Activated CD4-positive, alpha-beta T cell treated with anti-CD3 and anti-CD28 coated beads for 36 hours (primary cell): ENCODE data around the gene TFF3. TPM values are rescaled to one million over a fixed set of nuclear protein-coding genes. Genes with fewer than 3 reads are reported as not detected.

Source experiments
- ATAC-seq: fragments of 200-7000 bp; cut with Tn5 transposase; one replicate; pipeline ENCODE4 v1.10.0; 2021; ENCODE audit warnings: mild to moderate bottlenecking, moderate library complexity
- CTCF ChIA-PET: fragments of 350-600 bp; sonication (Branson Sonifier 250); formaldehyde crosslinking; loops from one replicate; lab custom pipeline; 2021; ENCODE audit warnings: antibody characterized with exemption; lab: Charles Lee
- POLR2A ChIA-PET: fragments of 350-600 bp; sonication (Branson Sonifier 250); formaldehyde crosslinking; loops from one replicate; lab custom pipeline; 2021; ENCODE audit warnings: antibody characterized with exemption, inconsistent platforms; lab: Charles Lee
- DNase-seq: peaks from one replicate; pipeline ENCODE4 v3.0.0-alpha.2; 2020
- H3K27ac Mint-ChIP-seq: one replicate; pipeline ENCODE4 v1.8.0; 2021; ENCODE audit warnings: mixed read lengths
- H3K27me3 Mint-ChIP-seq: one replicate; pipeline ENCODE4 v1.8.0; 2021; ENCODE audit warnings: mixed read lengths
- H3K36me3 Mint-ChIP-seq: one replicate; pipeline ENCODE4 v1.8.0; 2021; ENCODE audit warnings: low read depth, mixed read lengths
- H3K4me1 Mint-ChIP-seq: one replicate; pipeline ENCODE4 v1.8.0; 2021; ENCODE audit warnings: mixed read lengths
- H3K4me3 Mint-ChIP-seq: one replicate; pipeline ENCODE4 v1.8.0; 2021; ENCODE audit warnings: mild to moderate bottlenecking, moderate library complexity, mixed read lengths
- H3K9me3 Mint-ChIP-seq: one replicate; pipeline ENCODE4 v1.8.0; 2021; ENCODE audit warnings: low read depth, mixed read lengths
- intact Hi-C, 2 experiments: fragments of 100-400 bp; cut with DNase I in 1 of 2; cut with micrococcal nuclease in 1 of 2; formaldehyde crosslinking; loops; one replicate each; pipeline versions ENCODE4 v1.14.2 to v1.15.1; 2022 to 2024; cut with DNase I, micrococcal nuclease
- total RNA-seq, 2 experiments: library from RNA; stranded (reverse); gene quantifications; one replicate each; pipeline ENCODE4 v1.2.3, GENCODE V29; 2021

TFF3 gene
- total RNA-seq, 2 experiments from 2014 or later, result not detected

GRCh38 chr21:42285569-42286245, 29.5 kb downstream of the TFF3 start:
- DNase-seq, result no peak
- H3K27me3 Mint-ChIP-seq, result no peaks in the 10 kb centered on the region
- no peaks in the 10 kb centered on the region for H3K9me3 Mint-ChIP-seq
- H3K4me3 Mint-ChIP-seq, result no peak overlapping the region
- H3K4me1 Mint-ChIP-seq, result no peaks in the 10 kb centered on the region
- ATAC-seq, result no peak
- no peak overlapping the region for H3K27ac Mint-ChIP-seq
- ChIA-PET POLR2A (no interaction called here), CTCF (interaction anchor here (2.8 kb wide), 1 partner anchor 27 kb away, joined by 9 read pairs; no protein-coding TSS in a partner anchor)
- H3K36me3 Mint-ChIP-seq, result peaks cover 26% of the 10 kb centered on the region
- intact Hi-C loops, result no loop called here

- H3K4me3 Mint-ChIP-seq, result no peak overlapping the region
- DNase-seq (no peak), ATAC-seq (no peak)
- no peaks in the 10 kb centered on the region for H3K27me3 Mint-ChIP-seq
- CTCF ChIA-PET, result no interaction called here
- intact Hi-C loops, result no loop called here
- POLR2A ChIA-PET, result no interaction called here
- no peaks in the 10 kb centered on the region for H3K9me3 Mint-ChIP-seq
- no peaks in the 10 kb centered on the region for H3K4me1 Mint-ChIP-seq
- H3K36me3 Mint-ChIP-seq, result peaks cover 11% of the 10 kb centered on the region
- H3K27ac Mint-ChIP-seq, result no peak overlapping the region
These were observed 32.5 kb downstream of the TFF3 start for GRCh38 chr21:42282715-42283114.

- ChIA-PET POLR2A (no interaction called here), CTCF (no interaction called here)
- Mint-ChIP-seq H3K4me3 (no peak overlapping the region), H3K4me1 (no peaks in the 10 kb centered on the region), H3K27me3 (no peaks in the 10 kb centered on the region), H3K27ac (no peak overlapping the region), H3K36me3 (peaks cover 9% of the 10 kb centered on the region), H3K9me3 (no peaks in the 10 kb centered on the region)
- intact Hi-C loops, result no loop called here
- DNase-seq (no peak), ATAC-seq (no peak)
These were observed 33.2 kb downstream of the TFF3 start for GRCh38 chr21:42282021-42282420.

GRCh38 chr21:42281181-42281680, 34.0 kb downstream of the TFF3 start:
- CTCF ChIA-PET, result no interaction called here
- DNase-seq (no peak), ATAC-seq (no peak)
- Mint-ChIP-seq H3K9me3 (no peaks in the 10 kb centered on the region), H3K27me3 (no peaks in the 10 kb centered on the region), H3K4me3 (no peak overlapping the region), H3K27ac (no peak overlapping the region), H3K4me1 (no peaks in the 10 kb centered on the region), H3K36me3 (peaks cover 4% of the 10 kb centered on the region)
- POLR2A ChIA-PET, result no interaction called here
- intact Hi-C loops, result no loop called here

GRCh38 chr21:42280356-42281180, 34.6 kb downstream of the TFF3 start:
- Mint-ChIP-seq H3K4me1 (no peaks in the 10 kb centered on the region), H3K27ac (no peak overlapping the region), H3K36me3 (peaks cover 2% of the 10 kb centered on the region), H3K4me3 (no peak overlapping the region), H3K27me3 (no peaks in the 10 kb centered on the region), H3K9me3 (no peaks in the 10 kb centered on the region)
- ATAC-seq (no peak), DNase-seq (no peak)
- intact Hi-C loops, result no loop called here
- ChIA-PET POLR2A (no interaction called here), CTCF (interaction anchor here (1.0 to 1.3 kb wide), 3 partner anchors 22 to 135 kb away, joined by 3 to 6 read pairs (median 4); no protein-coding TSS in a partner anchor)

- Mint-ChIP-seq H3K9me3 (no peaks in the 10 kb centered on the region), H3K4me3 (no peak overlapping the region), H3K4me1 (no peaks in the 10 kb centered on the region), H3K27me3 (no peaks in the 10 kb centered on the region), H3K27ac (no peak overlapping the region), H3K36me3 (peaks cover 6% of the 10 kb centered on the region)
- DNase-seq, result no peak
- ChIA-PET CTCF (interaction anchor here (1.0 to 1.3 kb wide), 3 partner anchors 21 to 134 kb away, joined by 3 to 6 read pairs (median 4); no protein-coding TSS in a partner anchor), POLR2A (no interaction called here)
- no peak for ATAC-seq
- intact Hi-C loops, result no loop called here
These were observed 35.3 kb downstream of the TFF3 start for GRCh38 chr21:42279888-42280287.

- peaks cover 7% of the 10 kb centered on the region for H3K36me3 Mint-ChIP-seq
- POLR2A ChIA-PET, result interaction anchor here (0.5 kb wide), 1 partner anchor 293 kb away, joined by 4 read pairs; no protein-coding TSS in a partner anchor
- ATAC-seq, result no peak
- H3K27ac Mint-ChIP-seq, result no peak overlapping the region
- H3K27me3 Mint-ChIP-seq, result no peaks in the 10 kb centered on the region
- DNase-seq, result no peak
- no peaks in the 10 kb centered on the region for H3K9me3 Mint-ChIP-seq
- CTCF ChIA-PET, result interaction anchor here (1.0 to 1.3 kb wide), 3 partner anchors 21 to 133 kb away, joined by 3 to 6 read pairs (median 4); no protein-coding TSS in a partner anchor
- H3K4me1 Mint-ChIP-seq, result no peaks in the 10 kb centered on the region
- intact Hi-C loops, result no loop called here
- no peak overlapping the region for H3K4me3 Mint-ChIP-seq
These were observed 35.8 kb downstream of the TFF3 start for GRCh38 chr21:42279341-42279871.

- H3K36me3 Mint-ChIP-seq, result peaks cover 7% of the 10 kb centered on the region
- ChIA-PET POLR2A (interaction anchor here (0.5 kb wide), 1 partner anchor 292 kb away, joined by 4 read pairs; no protein-coding TSS in a partner anchor), CTCF (no interaction called here)
- intact Hi-C loops, result no loop called here
- no peak overlapping the region for H3K4me3 Mint-ChIP-seq
- DNase-seq (no peak), ATAC-seq (no peak)
- H3K4me1 Mint-ChIP-seq, result no peaks in the 10 kb centered on the region
- no peaks in the 10 kb centered on the region for H3K27me3 Mint-ChIP-seq
- H3K27ac Mint-ChIP-seq, result no peak overlapping the region
- H3K9me3 Mint-ChIP-seq, result no peaks in the 10 kb centered on the region
These were observed 36.6 kb downstream of the TFF3 start for GRCh38 chr21:42278451-42279149.

GRCh38 chr21:42277593-42277992, 37.6 kb downstream of the TFF3 start:
- H3K36me3 Mint-ChIP-seq, result peaks cover 7% of the 10 kb centered on the region
- ChIA-PET CTCF (interaction anchor here (1.4 kb wide), 1 partner anchor 33 kb away, joined by 5 read pairs; no protein-coding TSS in a partner anchor), POLR2A (no interaction called here)
- ATAC-seq (no peak), DNase-seq (no peak)
- H3K9me3 Mint-ChIP-seq, result no peaks in the 10 kb centered on the region
- H3K4me1 Mint-ChIP-seq, result no peaks in the 10 kb centered on the region
- no peak overlapping the region for H3K27ac Mint-ChIP-seq
- no peak overlapping the region for H3K4me3 Mint-ChIP-seq
- no peaks in the 10 kb centered on the region for H3K27me3 Mint-ChIP-seq
- intact Hi-C loops, result no loop called here

GRCh38 chr21:42276526-42277154, 38.6 kb downstream of the TFF3 start:
- no peak for ATAC-seq
- no peak overlapping the region for H3K4me3 Mint-ChIP-seq
- peaks cover 7% of the 10 kb centered on the region for H3K36me3 Mint-ChIP-seq
- no peak for DNase-seq
- no peak overlapping the region for H3K27ac Mint-ChIP-seq
- no peaks in the 10 kb centered on the region for H3K9me3 Mint-ChIP-seq
- no peaks in the 10 kb centered on the region for H3K27me3 Mint-ChIP-seq
- ChIA-PET CTCF (interaction anchor here (0.8 to 1.4 kb wide), 2 partner anchors 19 to 34 kb away, joined by 4 to 5 read pairs; no protein-coding TSS in a partner anchor), POLR2A (no interaction called here)
- intact Hi-C loops, result no loop called here
- H3K4me1 Mint-ChIP-seq, result no peaks in the 10 kb centered on the region
